Right lobe of liver (tissue), 4 donors: ENCODE results near the gene LPAR1.

Experiments
- CTCF ChIP-seq, 4 donors: fragments of 200-600 bp in 3 of 4; fragments of 450-650 bp in 1 of 4; IDR thresholded peaks; one replicate each; pipeline versions ENCODE4 v1.5.1 to v1.8.0; 2016 to 2022; ENCODE audit warnings: antibody characterized with exemption in 4 of 4, mild to moderate bottlenecking in 2 of 4
- POLR2A ChIP-seq: fragments of 450-650 bp; IDR thresholded peaks from one replicate; pipeline ENCODE4 v1.6.1; 2017; ENCODE audit warnings: antibody characterized with exemption, mild to moderate bottlenecking
- donor health status: DM: no; HTN: no; CAD: no.
- donor health status: DM: no; HTN: no; CAD: no.
- donor health status: DM: no; HTN: yes; CAD: no.

- TF ChIP-seq CTCF (IDR thresholded peaks at IDR 0.05), result no peak
- no peak for TF ChIP-seq POLR2A
These were observed 28.2 kb upstream of the LPAR1 start for GRCh38 chr9:111066468-111066867.
